B cell (primary cell): Measurements from ENCODE around the gene SLC27A3. TPM values are rescaled to one million over a fixed set of nuclear protein-coding genes. Genes with fewer than 3 reads are reported as not detected.

ENCODE experiments used
- ATAC-seq: fragments of 200-7000 bp; cut with Tn5 transposase; one replicate; pipeline ENCODE4 v1.10.0; 2021; ENCODE audit warnings: low read depth, mild to moderate bottlenecking, moderate number of reproducible peaks, moderate library complexity
- CTCF ChIA-PET: fragments of 350-600 bp; sonication (Branson Sonifier 250); formaldehyde crosslinking; loops from one replicate; lab custom pipeline; 2021; ENCODE audit warnings: antibody characterized with exemption, inconsistent platforms; lab: Charles Lee
- POLR2A ChIA-PET: fragments of 350-600 bp; sonication (Branson Sonifier 250); formaldehyde crosslinking; loops from one replicate; lab custom pipeline; 2021; ENCODE audit warnings: antibody characterized with exemption; lab: Charles Lee
- DNase-seq: peaks from one replicate; pipeline ENCODE4 v3.0.0; 2013
- H2AFZ ChIP-seq: 2 replicates; pipeline ENCODE4 v1.6.1; 2012; ENCODE audit warnings: mild to moderate bottlenecking, low read depth, low read length; ENCODE audit not compliant: insufficient read depth, poor library complexity, severe bottlenecking
- H3K27ac ChIP-seq, 2 donors: 1 replicate in 1 of 2; 2 replicates in 1 of 2; pipeline ENCODE4 v1.5.1; 2012 to 2013; ENCODE audit warnings: low read length in 2 of 2, mild to moderate bottlenecking in 2 of 2, moderate library complexity in 1 of 2
- H3K27me3 ChIP-seq, 4 experiments: fragments of 200-600 bp in 1 of 4; sonication (generic) in 1 of 4; replicated peaks in 1 of 4; 1 replicate in 2 of 4; 2 replicates in 2 of 4; pipeline versions ENCODE4 v1.6.1 to v1.7.0; 2013 to 2016; ENCODE audit warnings: low read length in 3 of 4, mild to moderate bottlenecking in 2 of 4, mixed read lengths in 1 of 4, moderate library complexity in 1 of 4; ENCODE audit not compliant: insufficient read depth in 4 of 4, control insufficient read depth in 3 of 4; ENCODE audit errors: control extremely low read depth in 1 of 4
- H3K36me3 ChIP-seq, 2 experiments: replicated peaks in 1 of 2; 1 replicate in 1 of 2; 2 replicates in 1 of 2; pipeline versions ENCODE4 v1.6.1 to v1.7.1; 2013; ENCODE audit warnings: low read length in 1 of 2; ENCODE audit not compliant: insufficient read depth in 2 of 2, control insufficient read depth in 1 of 2; ENCODE audit errors: control extremely low read depth in 1 of 2, extremely low read depth in 1 of 2
- H3K4me1 ChIP-seq, 2 donors: fragments of 200-600 bp in 1 of 2; sonication (generic) in 1 of 2; 1 replicate in 1 of 2; 2 replicates in 1 of 2; pipeline versions ENCODE4 v1.5.1 to v1.6.1; 2013 to 2017; ENCODE audit warnings: low read length in 2 of 2; ENCODE audit not compliant: control insufficient read depth in 2 of 2, insufficient read depth in 2 of 2
- H3K4me2 ChIP-seq: replicated peaks from 2 replicates; pipeline ENCODE3; 2012; ENCODE audit warnings: mild to moderate bottlenecking, low read depth, low read length; ENCODE audit not compliant: poor library complexity, severe bottlenecking
- H3K4me3 ChIP-seq, 5 experiments: fragments of 200-600 bp in 1 of 5; sonication (generic) in 1 of 5; 1 replicate in 3 of 5; 2 replicates in 2 of 5; pipeline versions ENCODE4 v1.5.1 to v1.7.0; 2011 to 2016; ENCODE audit warnings: low read length in 4 of 5, mild to moderate bottlenecking in 4 of 5, low read depth in 2 of 5, control low read depth in 1 of 5, moderate library complexity in 1 of 5; ENCODE audit not compliant: insufficient read depth in 1 of 5; ENCODE audit errors: control extremely low read depth in 1 of 5, extremely low read depth in 1 of 5
- H3K79me2 ChIP-seq: fragments of 200-600 bp; sonication (generic); one replicate; pipeline ENCODE4 v1.6.0; 2016; ENCODE audit warnings: low read length; ENCODE audit not compliant: control insufficient read depth, insufficient read depth
- H3K9ac ChIP-seq: fragments of 200-600 bp; sonication (generic); 2 replicates; pipeline ENCODE4 v1.6.1; 2017; ENCODE audit warnings: mild to moderate bottlenecking, low read length, moderate library complexity
- H3K9me3 ChIP-seq, 3 donors: one replicate each; pipeline versions ENCODE4 v1.6.1 to v1.7.1; 2013; ENCODE audit warnings: low read length in 2 of 3; ENCODE audit not compliant: control insufficient read depth in 2 of 3, insufficient read depth in 1 of 3; ENCODE audit errors: control extremely low read depth in 1 of 3
- H4K20me1 ChIP-seq: 2 replicates; pipeline ENCODE4 v1.6.0; 2012; ENCODE audit warnings: mild to moderate bottlenecking, low read length; ENCODE audit not compliant: insufficient read depth, control insufficient read depth, poor library complexity, severe bottlenecking
- H3K27ac Mint-ChIP-seq: one replicate; pipeline ENCODE4 v1.8.0; 2021; ENCODE audit warnings: mixed read lengths
- H3K27me3 Mint-ChIP-seq: one replicate; pipeline ENCODE4 v1.8.0; 2021; ENCODE audit warnings: mixed read lengths
- H3K4me1 Mint-ChIP-seq: one replicate; pipeline ENCODE4 v1.8.0; 2021; ENCODE audit warnings: mixed read lengths
- H3K4me3 Mint-ChIP-seq: one replicate; pipeline ENCODE4 v1.8.0; 2021; ENCODE audit warnings: mixed read lengths
- H3K9me3 Mint-ChIP-seq: one replicate; pipeline ENCODE4 v1.8.0; 2022; ENCODE audit warnings: mixed read lengths; ENCODE audit not compliant: insufficient read depth
- CTCF ChIP-seq: fragments of 200-600 bp; IDR thresholded peaks from one replicate; pipeline ENCODE4 v1.8.0; 2022; ENCODE audit warnings: antibody characterized with exemption, mild to moderate bottlenecking
- EZH2 ChIP-seq: IDR thresholded peaks from 2 replicates; pipeline ENCODE4 v1.6.1; 2012; ENCODE audit warnings: borderline replicate concordance, low read depth, mild to moderate bottlenecking, moderate library complexity, low read length; ENCODE audit not compliant: insufficient read depth, poor library complexity, severe bottlenecking
- WGBS: methylation state at CpG from one replicate; pipeline ENCODE4 v1.1.5; 2013; ENCODE audit warnings: missing lambda C conversion rate; ENCODE audit not compliant: insufficient coverage; 5-methylcytosine and 5-hydroxymethylcytosine counted together
- intact Hi-C: fragments of 100-400 bp; cut with micrococcal nuclease; formaldehyde crosslinking; loops from one replicate; pipeline ENCODE4 v1.10.0; 2022
- polyA plus RNA-seq: library from polyadenylated mRNA; depleted of rRNA; stranded (reverse); fragments of >200 nt; gene quantifications from 2 replicates; pipeline ENCODE4 v1.2.3, GENCODE V29; 2012
- total RNA-seq, 2 donors: library from RNA; stranded (reverse); fragments of 120-200 nt in 1 of 2; gene quantifications; 1 replicate in 1 of 2; 2 replicates in 1 of 2; pipeline versions ENCODE4 v1.2.3 to v1.2.4, GENCODE V29; 2013 to 2022

Gene SLC27A3
- total and polyA plus RNA-seq, 2 donors (not counting 1 experiment from before 2014, with no cell fraction given), result 15.6 to 19.4 TPM

- peak overlapping the region; percentile 41 for H3K4me2 ChIP-seq
These were observed 30.9 kb downstream of the SLC27A3 start for GRCh38 chr1:153805886-153806719.

More at GRCh38 chr1:153805886-153806719, 30.9 kb downstream of the SLC27A3 start:
- ChIA-PET CTCF (interaction anchor here (0.6 to 5.4 kb wide), 5 partner anchors 9 to 180 kb away, joined by 3 to 39 read pairs (median 4); partner anchors contain the start of gene RAB13), POLR2A (interaction anchor here (0.6 to 1.8 kb wide), 5 partner anchors 108 to 185 kb away, joined by 3 to 8 read pairs (median 5); partner anchors contain the start of genes CHTOP, CREB3L4 and RPS27)
- peak; percentile 5 for ATAC-seq
- intact Hi-C loops, result loop anchor here (1.0 to 2.0 kb wide), 5 partner anchors 9 to 139 kb away; no protein-coding TSS in a partner anchor
- no peaks in the 10 kb centered on the region for H3K9me3 ChIP-seq
- TF ChIP-seq EZH2 (no peak), CTCF (no peak)
- peak overlapping the region; percentile 81 for H3K27ac Mint-ChIP-seq
- H3K9ac ChIP-seq, result no peak overlapping the region
- peaks cover 30% of the 10 kb centered on the region for H3K4me1 Mint-ChIP-seq
- no peak for DNase-seq
- no peaks in the 10 kb centered on the region for H3K27me3 Mint-ChIP-seq
- H3K4me3 ChIP-seq, result no peak overlapping the region
- H3K27ac ChIP-seq, result peak overlapping the region; percentile 82 to 88
- peaks cover 17% of the 10 kb centered on the region for H3K79me2 ChIP-seq
- H3K9me3 Mint-ChIP-seq, result no peaks in the 10 kb centered on the region
- H3K36me3 ChIP-seq, result peaks cover 8 to 39% of the 10 kb centered on the region in 2 experiments
- H2AFZ ChIP-seq, result no peak overlapping the region
- 100% methylated on average over 4 of the region's 11 CpGs for WGBS
- no peaks in the 10 kb centered on the region for H4K20me1 ChIP-seq
- peaks cover 22 to 33% of the 10 kb centered on the region in 2 donors for H3K4me1 ChIP-seq
- no peaks in the 10 kb centered on the region for H3K27me3 ChIP-seq
- H3K4me3 Mint-ChIP-seq, result peak overlapping the region; percentile 21
